ENCODE results near the gene FOXP1. TPM values are rescaled to one million over a fixed set of nuclear protein-coding genes. Genes with fewer than 3 reads are reported as not detected.

Gene FOXP1
- polyA plus RNA-seq, 1 donor (not counting 4 experiments of a cell fraction or from before 2014, with no cell fraction given) = 14.6 TPM

DNA sequence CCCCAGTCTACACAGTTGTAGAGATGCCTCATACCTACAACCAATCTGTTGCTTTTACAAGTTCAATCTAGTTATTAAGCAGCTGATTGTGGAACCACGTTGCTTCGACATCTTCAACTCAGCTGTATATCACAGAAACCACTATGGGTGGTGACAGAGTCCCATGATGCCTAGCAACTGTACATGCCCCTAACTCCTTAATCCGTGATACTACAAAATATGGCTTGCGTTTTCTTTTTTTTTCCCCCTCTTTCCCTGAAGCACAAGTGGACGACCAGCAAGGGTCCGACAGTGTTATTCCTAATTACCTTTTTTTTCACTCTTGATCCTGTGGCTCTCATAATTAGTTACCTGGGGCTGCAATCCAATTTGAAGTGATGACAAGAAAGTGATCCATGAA lies 478.6 kb downstream of the FOXP1 start:
- FAIRE-seq (no peak), DNase-seq (ENCODE audit: low read depth, low spot score) (no peak)
- H3K27ac ChIP-seq (ENCODE audit: control insufficient read depth, insufficient read depth, low read length) = no peak overlapping the region
- no peaks in the 10 kb centered on the region for H3K9me1 ChIP-seq (ENCODE audit: control insufficient read depth, extremely low read depth, insufficient read depth, low read length)
- no peaks in the 10 kb centered on the region for H3K27me3 ChIP-seq (ENCODE audit: control insufficient read depth, extremely low read depth, insufficient read depth, low read length)
- H3K9me3 ChIP-seq (ENCODE audit: control insufficient read depth, low read depth, low read length) = no peaks in the 10 kb centered on the region
- no peaks in the 10 kb centered on the region for H3K79me2 ChIP-seq (ENCODE audit: control insufficient read depth, insufficient read depth, low read length)
- no peaks in the 10 kb centered on the region for H4K20me1 ChIP-seq (ENCODE audit: control insufficient read depth, extremely low read depth, insufficient read depth, low read length)
- no peaks in the 10 kb centered on the region for H3K36me3 ChIP-seq (ENCODE audit: control insufficient read depth in 2 of 2, extremely low read depth in 1 of 2, insufficient read depth in 2 of 2, low read length in 2 of 2)
- no peak overlapping the region for H3K4me2 ChIP-seq (ENCODE audit: control insufficient read depth, extremely low read depth, insufficient read depth, low read depth, low read length)
- H3K4me1 ChIP-seq (ENCODE audit: control insufficient read depth, extremely low read depth, insufficient read depth, low read length) = peaks cover 21% of the 10 kb centered on the region
- dilution Hi-C loops (cut with MboI; ENCODE audit: extremely low pct_ligation_motif_present, low sequenced_read_pairs) = no loop called here
- H3K9ac ChIP-seq (ENCODE audit: control insufficient read depth, extremely low read depth, insufficient read depth, low read length) = no peak overlapping the region
- no peak overlapping the region for H2AFZ ChIP-seq (ENCODE audit: control insufficient read depth, low read length)
- TF ChIP-seq, protein P1, sequence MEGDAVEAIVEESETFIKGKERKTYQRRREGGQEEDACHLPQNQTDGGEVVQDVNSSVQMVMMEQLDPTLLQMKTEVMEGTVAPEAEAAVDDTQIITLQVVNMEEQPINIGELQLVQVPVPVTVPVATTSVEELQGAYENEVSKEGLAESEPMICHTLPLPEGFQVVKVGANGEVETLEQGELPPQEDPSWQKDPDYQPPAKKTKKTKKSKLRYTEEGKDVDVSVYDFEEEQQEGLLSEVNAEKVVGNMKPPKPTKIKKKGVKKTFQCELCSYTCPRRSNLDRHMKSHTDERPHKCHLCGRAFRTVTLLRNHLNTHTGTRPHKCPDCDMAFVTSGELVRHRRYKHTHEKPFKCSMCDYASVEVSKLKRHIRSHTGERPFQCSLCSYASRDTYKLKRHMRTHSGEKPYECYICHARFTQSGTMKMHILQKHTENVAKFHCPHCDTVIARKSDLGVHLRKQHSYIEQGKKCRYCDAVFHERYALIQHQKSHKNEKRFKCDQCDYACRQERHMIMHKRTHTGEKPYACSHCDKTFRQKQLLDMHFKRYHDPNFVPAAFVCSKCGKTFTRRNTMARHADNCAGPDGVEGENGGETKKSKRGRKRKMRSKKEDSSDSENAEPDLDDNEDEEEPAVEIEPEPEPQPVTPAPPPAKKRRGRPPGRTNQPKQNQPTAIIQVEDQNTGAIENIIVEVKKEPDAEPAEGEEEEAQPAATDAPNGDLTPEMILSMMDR (optimal IDR thresholded peaks at IDR 0.05 in 1 of 3, IDR thresholded peaks at IDR 0.05 in 1 of 3, conservative IDR thresholded peaks at IDR 0.05 in 1 of 3; ENCODE audit: extremely low read depth in 1 of 3, insufficient read depth in 2 of 3, low read length in 3 of 3) = no peak
- no peak for TF ChIP-seq EZH2 (IDR thresholded peaks at IDR 0.05; ENCODE audit: low read length)
- H3K4me3 ChIP-seq (ENCODE audit: control insufficient read depth in 2 of 3, extremely low read depth in 1 of 3, insufficient read depth in 2 of 3, low read depth in 1 of 3, low read length in 3 of 3) = no peak overlapping the region

DNA sequence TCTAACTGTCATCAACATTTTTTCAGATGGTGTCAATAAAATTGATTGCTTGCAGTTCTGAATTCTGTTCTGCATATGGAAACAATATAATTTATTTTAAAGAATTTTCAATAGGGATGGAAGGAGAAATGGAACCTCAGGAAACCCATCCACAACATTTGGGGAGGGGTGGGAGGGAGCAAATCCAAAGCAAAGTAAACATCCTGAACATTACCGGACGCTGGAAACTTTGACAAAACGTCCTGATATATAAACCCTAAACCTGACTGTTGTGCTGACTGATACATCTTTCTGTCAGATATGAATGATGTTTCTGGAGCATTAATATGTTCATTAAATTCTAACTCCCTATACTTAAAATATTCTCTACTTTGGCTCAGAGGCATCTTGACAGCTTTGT lies 479.0 kb downstream of the FOXP1 start:
- no peak overlapping the region for H3K4me2 ChIP-seq (ENCODE audit: control insufficient read depth, extremely low read depth, insufficient read depth, low read depth, low read length)
- H3K36me3 ChIP-seq (ENCODE audit: control insufficient read depth in 2 of 2, extremely low read depth in 1 of 2, insufficient read depth in 2 of 2, low read length in 2 of 2) = no peaks in the 10 kb centered on the region
- H3K27ac ChIP-seq (ENCODE audit: control insufficient read depth, insufficient read depth, low read length) = no peak overlapping the region
- no peak overlapping the region for H3K4me3 ChIP-seq (ENCODE audit: control insufficient read depth in 2 of 3, extremely low read depth in 1 of 3, insufficient read depth in 2 of 3, low read depth in 1 of 3, low read length in 3 of 3)
- dilution Hi-C loops (cut with MboI; ENCODE audit: extremely low pct_ligation_motif_present, low sequenced_read_pairs) = no loop called here
- H3K27me3 ChIP-seq (ENCODE audit: control insufficient read depth, extremely low read depth, insufficient read depth, low read length) = no peaks in the 10 kb centered on the region
- H3K4me1 ChIP-seq (ENCODE audit: control insufficient read depth, extremely low read depth, insufficient read depth, low read length) = peaks cover 17% of the 10 kb centered on the region
- H3K9me3 ChIP-seq (ENCODE audit: control insufficient read depth, low read depth, low read length) = no peaks in the 10 kb centered on the region
- H4K20me1 ChIP-seq (ENCODE audit: control insufficient read depth, extremely low read depth, insufficient read depth, low read length) = no peaks in the 10 kb centered on the region
- no peak overlapping the region for H2AFZ ChIP-seq (ENCODE audit: control insufficient read depth, low read length)
- no peak overlapping the region for H3K9ac ChIP-seq (ENCODE audit: control insufficient read depth, extremely low read depth, insufficient read depth, low read length)
- H3K9me1 ChIP-seq (ENCODE audit: control insufficient read depth, extremely low read depth, insufficient read depth, low read length) = no peaks in the 10 kb centered on the region
- no peak for FAIRE-seq
- no peak for TF ChIP-seq EZH2 (IDR thresholded peaks at IDR 0.05; ENCODE audit: low read length)
- TF ChIP-seq, protein P1 (optimal IDR thresholded peaks at IDR 0.05 in 1 of 3, IDR thresholded peaks at IDR 0.05 in 1 of 3, conservative IDR thresholded peaks at IDR 0.05 in 1 of 3; ENCODE audit: extremely low read depth in 1 of 3, insufficient read depth in 2 of 3, low read length in 3 of 3) = no peak
- no peak for DNase-seq (ENCODE audit: low read depth, low spot score)
- H3K79me2 ChIP-seq (ENCODE audit: control insufficient read depth, insufficient read depth, low read length) = no peaks in the 10 kb centered on the region

Measured in keratinocyte (primary cell).